Bronchial epithelial cell (primary cell): ENCODE measurements around the gene ZBTB16. TPM values are rescaled to one million over a fixed set of nuclear protein-coding genes. Genes with fewer than 3 reads are reported as not detected.

Experiments
- DNase-seq: peaks from one replicate; pipeline ENCODE4 v3.0.0-alpha.2; 2010; ENCODE audit warnings: low read depth
- FAIRE-seq: peaks from 2 replicates; lab custom pipeline; 2011; peaks lifted over from hg19 to GRCh38; lab: Jason Lieb, UNC
- H3K27me3 ChIP-seq: 2 replicates; pipeline ENCODE4 v1.5.1; 2011; ENCODE audit warnings: low read length; ENCODE audit not compliant: control insufficient read depth, insufficient read depth
- H3K36me3 ChIP-seq: 2 replicates; pipeline ENCODE4 v1.5.1; 2011; ENCODE audit warnings: low read length; ENCODE audit not compliant: control insufficient read depth, insufficient read depth
- H3K4me3 ChIP-seq: 2 replicates; pipeline ENCODE4 v1.5.1; 2011; ENCODE audit warnings: mild to moderate bottlenecking, low read depth, low read length, control low read depth
- total RNA-seq: library from RNA; depleted of rRNA; stranded (reverse); fragments of >200 nt; gene quantifications from 2 replicates; pipeline ENCODE4 v1.2.1, GENCODE V29; 2014
- TF ChIP-seq, protein P1 (sequence below): IDR thresholded peaks from 2 replicates; pipeline ENCODE4 v1.5.1; 2011; ENCODE audit warnings: mild to moderate bottlenecking, moderate library complexity, low read length, control low read depth, inconsistent platforms; ENCODE audit not compliant: insufficient read depth, severe bottlenecking

ZBTB16 gene
- total RNA-seq, 1 donor from 2014 or later, result 3.2 TPM

DNA sequence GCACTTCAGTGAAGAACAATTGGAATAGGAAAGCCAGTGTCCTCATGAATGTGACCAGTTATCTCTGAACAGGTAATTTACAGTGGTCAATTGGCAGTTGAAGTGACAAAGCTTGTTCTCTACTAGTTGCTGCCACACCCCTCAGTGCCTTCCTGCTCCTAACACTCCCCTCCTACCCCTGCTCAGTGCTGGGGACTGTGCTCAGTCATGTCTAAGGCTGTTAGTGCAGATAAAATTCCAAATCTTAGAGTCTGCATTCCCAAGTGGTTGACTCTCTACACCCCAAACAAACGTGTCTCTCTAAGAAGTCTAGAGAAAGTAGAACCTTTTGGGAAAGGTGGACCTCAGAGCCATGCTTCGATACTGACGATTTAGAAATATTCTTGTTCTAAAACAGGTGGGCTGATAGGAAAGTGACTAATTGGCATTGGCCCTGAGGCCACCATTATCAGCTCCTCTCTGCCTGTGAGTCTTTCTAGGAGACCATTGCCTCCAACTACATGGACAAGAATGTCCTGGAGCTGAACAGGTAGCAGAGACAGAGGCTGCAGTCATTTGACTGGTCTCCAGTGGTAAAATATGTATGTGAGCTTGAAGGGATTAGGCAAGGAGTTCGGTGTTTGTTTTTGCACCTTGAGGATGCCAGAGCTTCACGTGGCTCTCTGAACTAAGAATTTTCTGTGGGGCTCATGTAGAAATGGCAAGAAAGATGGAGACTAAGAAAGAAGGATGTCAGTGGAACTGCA is 214.6 kb downstream of the ZBTB16 start:
- no peak for FAIRE-seq
- H3K4me3 ChIP-seq, result no peak overlapping the region
- no peaks in the 10 kb centered on the region for H3K36me3 ChIP-seq
- TF ChIP-seq, protein P1, sequence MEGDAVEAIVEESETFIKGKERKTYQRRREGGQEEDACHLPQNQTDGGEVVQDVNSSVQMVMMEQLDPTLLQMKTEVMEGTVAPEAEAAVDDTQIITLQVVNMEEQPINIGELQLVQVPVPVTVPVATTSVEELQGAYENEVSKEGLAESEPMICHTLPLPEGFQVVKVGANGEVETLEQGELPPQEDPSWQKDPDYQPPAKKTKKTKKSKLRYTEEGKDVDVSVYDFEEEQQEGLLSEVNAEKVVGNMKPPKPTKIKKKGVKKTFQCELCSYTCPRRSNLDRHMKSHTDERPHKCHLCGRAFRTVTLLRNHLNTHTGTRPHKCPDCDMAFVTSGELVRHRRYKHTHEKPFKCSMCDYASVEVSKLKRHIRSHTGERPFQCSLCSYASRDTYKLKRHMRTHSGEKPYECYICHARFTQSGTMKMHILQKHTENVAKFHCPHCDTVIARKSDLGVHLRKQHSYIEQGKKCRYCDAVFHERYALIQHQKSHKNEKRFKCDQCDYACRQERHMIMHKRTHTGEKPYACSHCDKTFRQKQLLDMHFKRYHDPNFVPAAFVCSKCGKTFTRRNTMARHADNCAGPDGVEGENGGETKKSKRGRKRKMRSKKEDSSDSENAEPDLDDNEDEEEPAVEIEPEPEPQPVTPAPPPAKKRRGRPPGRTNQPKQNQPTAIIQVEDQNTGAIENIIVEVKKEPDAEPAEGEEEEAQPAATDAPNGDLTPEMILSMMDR, result no peak
- H3K27me3 ChIP-seq, result peaks cover 3% of the 10 kb centered on the region
- no peak for DNase-seq

DNA sequence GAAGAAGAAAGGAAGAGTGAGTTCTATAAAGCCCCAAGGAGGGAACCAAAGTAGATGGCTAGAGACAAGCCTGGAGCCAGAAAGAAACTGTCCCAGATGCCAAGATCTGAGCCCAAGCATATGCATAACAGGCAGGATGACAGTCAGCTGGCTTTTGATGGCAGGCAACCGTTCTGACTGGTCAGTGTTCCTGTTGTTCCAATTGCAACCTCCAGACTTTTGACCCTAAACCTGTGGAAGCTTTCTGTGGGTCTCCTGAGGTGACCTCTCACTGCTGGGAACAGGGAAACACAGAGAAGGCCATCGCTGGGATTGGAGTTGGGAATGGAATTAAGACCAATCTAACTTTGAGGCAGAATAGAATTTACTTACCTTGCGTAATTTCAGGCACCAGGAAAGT is 215.1 kb downstream of the ZBTB16 start:
- no peak overlapping the region for H3K4me3 ChIP-seq
- H3K27me3 ChIP-seq, result peaks cover 3% of the 10 kb centered on the region
- H3K36me3 ChIP-seq, result no peaks in the 10 kb centered on the region
- FAIRE-seq (no peak), DNase-seq (no peak)
- TF ChIP-seq, protein P1, result no peak

DNA sequence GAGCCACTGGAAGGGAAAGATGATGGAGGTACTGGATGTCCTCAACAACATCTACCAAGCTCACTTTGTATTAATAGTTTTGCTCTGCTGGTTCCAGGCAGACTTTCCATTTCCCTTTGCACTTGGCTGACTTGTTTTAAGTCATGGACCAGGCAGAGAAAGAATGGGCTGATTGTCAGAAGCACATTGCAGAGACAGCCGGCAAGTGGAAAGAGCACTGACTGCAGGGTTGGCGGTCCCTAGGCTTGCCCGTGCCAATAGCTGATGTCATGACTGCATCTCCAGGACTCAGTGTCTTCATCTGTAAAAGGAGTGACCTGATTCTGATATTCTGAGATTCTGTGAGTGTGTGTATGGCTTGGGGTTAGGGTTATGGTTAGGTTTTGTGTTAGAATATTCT is 215.8 kb downstream of the ZBTB16 start:
- DNase-seq (no peak), FAIRE-seq (no peak)
- Histone ChIP-seq H3K27me3 (peaks cover 3% of the 10 kb centered on the region), H3K36me3 (no peaks in the 10 kb centered on the region), H3K4me3 (no peak overlapping the region)
- TF ChIP-seq, protein P1, result no peak

DNA sequence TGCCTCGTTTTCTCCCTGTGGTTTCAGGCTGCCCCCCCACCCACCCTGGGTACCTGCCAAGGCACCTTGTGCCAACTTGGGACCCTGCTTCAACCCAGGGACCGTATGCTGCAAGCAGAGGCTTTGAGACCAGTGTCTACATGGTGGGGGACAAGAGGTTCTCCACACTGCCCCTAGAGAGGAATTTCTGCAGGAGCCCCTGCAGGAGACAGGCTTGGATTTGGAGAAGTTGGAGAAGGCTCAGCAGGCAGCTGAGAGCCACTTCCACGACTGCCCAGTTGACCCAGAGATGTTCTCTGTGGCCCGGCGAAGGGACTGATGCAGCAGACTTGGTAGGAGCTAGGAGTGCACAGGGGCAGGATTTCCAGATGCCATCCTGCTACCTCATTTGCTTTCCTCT is 216.6 kb downstream of the ZBTB16 start:
- H3K4me3 ChIP-seq, result no peak overlapping the region
- H3K27me3 ChIP-seq, result peaks cover 2% of the 10 kb centered on the region
- DNase-seq, result no peak
- TF ChIP-seq, protein P1, result no peak
- no peak for FAIRE-seq
- H3K36me3 ChIP-seq, result no peaks in the 10 kb centered on the region

DNA sequence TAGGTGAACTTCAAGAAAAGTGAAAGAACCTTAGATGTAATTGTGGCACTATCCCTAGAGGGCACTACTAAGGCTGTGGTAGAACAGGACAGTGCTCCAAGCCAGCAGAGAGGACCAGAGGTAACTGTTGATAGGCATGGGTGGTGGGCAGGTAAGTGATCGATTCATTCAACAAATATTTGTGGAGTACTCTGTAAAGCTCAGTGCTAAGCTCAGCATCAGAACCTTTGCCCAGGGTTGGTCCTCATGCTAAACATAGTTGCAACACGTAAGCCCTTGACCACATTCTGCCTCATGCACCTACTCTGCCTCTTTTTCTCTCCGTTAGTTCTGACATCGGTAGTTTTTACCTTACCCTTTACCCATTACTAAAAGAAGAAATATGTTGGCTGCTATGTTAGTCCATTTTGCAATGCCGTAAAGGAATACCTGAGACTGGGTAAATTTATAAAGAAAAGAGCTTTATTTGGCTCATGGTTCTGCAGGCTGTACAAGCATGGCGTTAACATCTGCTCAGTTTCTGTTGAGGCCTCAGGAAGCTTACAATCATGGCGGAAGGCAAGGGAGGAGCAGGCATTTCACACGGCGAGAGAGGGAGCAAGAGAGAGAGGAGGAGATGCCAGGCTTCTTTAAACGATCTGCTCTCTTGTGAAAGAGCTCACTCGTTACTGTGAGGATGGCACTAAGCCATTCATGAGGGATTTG is 218.3 kb downstream of the ZBTB16 start:
- DNase-seq (no peak), FAIRE-seq (no peak)
- no peaks in the 10 kb centered on the region for H3K36me3 ChIP-seq
- no peaks in the 10 kb centered on the region for H3K27me3 ChIP-seq
- TF ChIP-seq, protein P1, result no peak
- H3K4me3 ChIP-seq, result no peak overlapping the region
